Gastrocnemius medialis (tissue), 4 donors: ENCODE data around the gene LYPD4. TPM values are rescaled to one million over a fixed set of nuclear protein-coding genes. Genes with fewer than 3 reads are reported as not detected.
A peak's percentile ranks its signal among the peaks of the same experiment; 100 is the strongest.

Experiments used
- ATAC-seq, 2 donors: fragments of 150-250 bp; one replicate each; pipeline ENCODE4 v1.9.1; 2016
- DNase-seq, 2 donors: peaks; one replicate each; pipeline ENCODE4 v3.0.0-alpha.2; 2019
- H3K27ac ChIP-seq, 4 donors: fragments of 200-600 bp; sonication (generic); 1 replicate in 1 of 4; 2 replicates in 3 of 4; pipeline ENCODE4 v1.5.1; 2016 to 2018; ENCODE audit warnings: mild to moderate bottlenecking in 2 of 4, moderate library complexity in 1 of 4
- H3K27me3 ChIP-seq, 3 donors: fragments of 200-600 bp; sonication (generic) in 2 of 3; 1 replicate in 1 of 3; 2 replicates in 2 of 3; pipeline versions ENCODE4 v1.5.1 to v1.6.0; 2016 to 2019; ENCODE audit warnings: mild to moderate bottlenecking in 1 of 3, moderate library complexity in 1 of 3
- H3K36me3 ChIP-seq, 2 donors: fragments of 200-600 bp; sonication (generic) in 1 of 2; one replicate each; pipeline ENCODE4 v1.5.1; 2017 to 2018
- H3K4me1 ChIP-seq, 2 donors: fragments of 200-600 bp; sonication (generic) in 1 of 2; one replicate each; pipeline ENCODE4 v1.5.1; 2016 to 2017; ENCODE audit warnings: mild to moderate bottlenecking in 2 of 2
- H3K4me3 ChIP-seq, 4 donors: fragments of 200-600 bp; sonication (generic) in 3 of 4; 1 replicate in 1 of 4; 2 replicates in 3 of 4; pipeline ENCODE4 v1.5.1; 2016 to 2019; ENCODE audit warnings: mild to moderate bottlenecking in 2 of 4
- H3K9me3 ChIP-seq, 3 donors: fragments of 200-600 bp; sonication (generic) in 2 of 3; 1 replicate in 1 of 3; 2 replicates in 2 of 3; pipeline ENCODE4 v1.5.1; 2016 to 2019
- POLR2A ChIP-seq, 2 donors: fragments of 450-650 bp; IDR thresholded peaks; one replicate each; pipeline ENCODE4 v1.6.1; 2017; ENCODE audit warnings: antibody characterized with exemption in 2 of 2, mild to moderate bottlenecking in 2 of 2, moderate library complexity in 2 of 2
- in situ Hi-C, 4 donors: fragments of 200-750 bp; cut with MboI; loops; one replicate each; pipeline versions ENCODE4 v1.15.0 to v1.8.0; 2017; ENCODE audit warnings: low sequenced_read_pairs in 4 of 4
- intact Hi-C: fragments of 100-400 bp; cut with DNase I; formaldehyde crosslinking; loops from one replicate; pipeline ENCODE4 v1.15.1; 2023; ENCODE audit warnings: low total_unique reads
- total RNA-seq, 4 donors: library from RNA; depleted of rRNA; stranded (reverse); fragments of >200 nt; gene quantifications; one replicate each; pipeline versions ENCODE4 v1.1.0 to v1.2.3, GENCODE V29; 2016
- TF ChIP-seq, protein P1 (sequence below), 5 experiments: fragments of 450-650 bp in 3 of 5; fragments of 200-600 bp in 2 of 5; sonication (generic) in 2 of 5; IDR thresholded peaks in 4 of 5; conservative IDR thresholded peaks in 1 of 5; 1 replicate in 4 of 5; 2 replicates in 1 of 5; pipeline ENCODE4 v1.5.1; 2016 to 2019; ENCODE audit warnings: antibody characterized with exemption in 5 of 5, mild to moderate bottlenecking in 3 of 5, moderate library complexity in 3 of 5

LYPD4 gene
- total RNA-seq, 4 donors from 2014 or later: not detected

DNA sequence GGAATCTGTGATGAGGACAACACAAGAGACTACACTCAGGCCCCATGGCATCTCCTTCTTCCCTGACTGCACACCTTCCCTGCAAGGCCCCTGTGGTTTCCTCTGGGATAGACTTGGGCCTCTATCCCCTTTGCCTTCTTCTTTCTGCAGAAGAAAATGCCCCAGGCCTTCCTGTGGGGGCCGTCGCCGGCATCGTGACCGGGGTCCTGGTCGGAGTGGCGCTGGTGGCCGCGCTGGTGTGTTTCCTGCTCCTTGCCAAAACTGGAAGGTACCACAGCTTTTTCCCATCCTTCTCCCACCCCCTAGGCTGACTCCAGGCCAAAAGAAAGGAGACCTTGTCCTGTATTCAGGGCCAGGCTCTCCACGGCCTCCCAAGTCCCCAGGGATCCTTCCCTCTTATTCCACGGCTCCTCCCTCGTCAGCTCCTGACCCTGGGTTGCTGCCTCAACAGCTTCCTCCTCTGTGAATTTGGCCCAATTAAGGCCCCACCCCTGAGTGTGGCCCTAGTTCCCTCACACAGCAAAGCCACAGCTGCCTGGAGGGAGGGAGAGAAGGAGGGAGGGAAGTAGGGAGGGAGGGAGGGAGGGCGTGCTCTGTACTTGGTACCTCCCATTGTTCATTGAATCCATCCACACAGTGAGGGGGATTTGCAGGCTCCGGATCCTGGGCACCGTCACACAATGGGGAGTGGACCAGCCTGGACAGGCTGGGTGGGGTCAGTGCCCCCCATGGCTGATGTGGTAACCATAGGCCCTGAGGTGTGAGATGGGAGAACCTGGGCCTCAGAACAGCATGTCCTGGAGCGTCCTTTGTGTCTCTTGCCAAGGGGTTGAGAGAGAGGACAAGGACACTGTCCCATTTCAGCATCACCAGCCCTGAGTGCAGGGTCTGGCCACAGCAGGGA is 35.6 kb downstream of the LYPD4 start:
- Histone ChIP-seq H3K9me3 (no peaks in the 10 kb centered on the region), H3K27me3 (peaks cover 0 to 3% (median 0%) of the 10 kb centered on the region in 3 donors), H3K36me3 (no peaks in the 10 kb centered on the region), H3K4me1 (no peaks in the 10 kb centered on the region), H3K27ac (no peak overlapping the region), H3K4me3 (no peak overlapping the region)
- DNase-seq (peak; percentile 6 to 34), ATAC-seq (no peak)
- intact Hi-C loops: no loop called here
- no peak for TF ChIP-seq POLR2A (IDR thresholded peaks at IDR 0.05)
- TF ChIP-seq, protein P1, sequence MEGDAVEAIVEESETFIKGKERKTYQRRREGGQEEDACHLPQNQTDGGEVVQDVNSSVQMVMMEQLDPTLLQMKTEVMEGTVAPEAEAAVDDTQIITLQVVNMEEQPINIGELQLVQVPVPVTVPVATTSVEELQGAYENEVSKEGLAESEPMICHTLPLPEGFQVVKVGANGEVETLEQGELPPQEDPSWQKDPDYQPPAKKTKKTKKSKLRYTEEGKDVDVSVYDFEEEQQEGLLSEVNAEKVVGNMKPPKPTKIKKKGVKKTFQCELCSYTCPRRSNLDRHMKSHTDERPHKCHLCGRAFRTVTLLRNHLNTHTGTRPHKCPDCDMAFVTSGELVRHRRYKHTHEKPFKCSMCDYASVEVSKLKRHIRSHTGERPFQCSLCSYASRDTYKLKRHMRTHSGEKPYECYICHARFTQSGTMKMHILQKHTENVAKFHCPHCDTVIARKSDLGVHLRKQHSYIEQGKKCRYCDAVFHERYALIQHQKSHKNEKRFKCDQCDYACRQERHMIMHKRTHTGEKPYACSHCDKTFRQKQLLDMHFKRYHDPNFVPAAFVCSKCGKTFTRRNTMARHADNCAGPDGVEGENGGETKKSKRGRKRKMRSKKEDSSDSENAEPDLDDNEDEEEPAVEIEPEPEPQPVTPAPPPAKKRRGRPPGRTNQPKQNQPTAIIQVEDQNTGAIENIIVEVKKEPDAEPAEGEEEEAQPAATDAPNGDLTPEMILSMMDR (IDR thresholded peaks at IDR 0.05 in 4 of 5, conservative IDR thresholded peaks at IDR 0.05 in 1 of 5): no peak
- in situ Hi-C loops: no loop called here

DNA sequence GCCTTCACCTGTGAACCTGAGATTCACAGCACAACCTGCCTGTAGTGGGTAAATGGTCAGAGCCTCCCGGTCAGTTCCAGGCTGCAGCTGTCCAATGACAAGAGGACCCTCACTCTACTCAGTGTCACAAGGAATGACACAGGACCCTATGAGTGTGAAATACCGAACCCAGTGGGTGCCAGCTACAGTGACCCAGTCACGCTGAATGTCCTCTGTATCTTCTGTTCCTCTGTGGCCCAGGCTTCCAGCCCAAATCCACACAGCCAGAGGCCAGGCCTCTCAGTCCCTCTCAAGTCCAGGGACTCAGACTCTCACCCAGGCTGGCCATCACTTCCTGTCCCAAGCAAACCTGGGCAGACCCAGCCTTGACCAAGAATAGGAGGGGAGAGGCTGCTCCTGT is 37.3 kb downstream of the LYPD4 start:
- H3K4me3 ChIP-seq: no peak overlapping the region
- no peaks in the 10 kb centered on the region for H3K36me3 ChIP-seq
- no peak overlapping the region for H3K27ac ChIP-seq
- intact Hi-C loops: no loop called here
- no peaks in the 10 kb centered on the region for H3K9me3 ChIP-seq
- TF ChIP-seq POLR2A (IDR thresholded peaks at IDR 0.05): no peak
- TF ChIP-seq, protein P1 (IDR thresholded peaks at IDR 0.05 in 4 of 5, conservative IDR thresholded peaks at IDR 0.05 in 1 of 5): no peak
- no peaks in the 10 kb centered on the region for H3K4me1 ChIP-seq
- ATAC-seq (no peak), DNase-seq (no peak)
- H3K27me3 ChIP-seq: peaks cover 0 to 3% (median 0%) of the 10 kb centered on the region in 3 donors
- in situ Hi-C loops: no loop called here

DNA sequence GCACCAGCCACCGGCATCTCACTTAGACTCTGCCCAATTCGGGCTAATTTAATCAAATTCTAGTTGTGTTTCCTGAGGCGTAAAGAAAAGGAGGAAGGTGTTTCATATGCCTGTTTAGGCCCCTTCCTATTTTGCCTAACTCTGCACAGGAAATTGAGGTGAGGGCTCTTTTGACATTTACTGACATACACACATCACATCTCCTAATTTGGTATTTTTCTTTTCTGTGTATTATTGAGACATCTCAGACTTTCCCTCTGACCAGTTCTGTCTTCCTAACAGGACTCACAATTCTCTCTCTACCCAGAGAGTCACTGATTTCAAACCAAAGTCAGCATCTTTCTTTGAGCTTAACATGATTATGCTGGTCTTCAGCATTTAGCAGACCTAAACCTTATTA is 40.1 kb downstream of the LYPD4 start:
- Histone ChIP-seq H3K4me3 (no peak overlapping the region), H3K4me1 (no peaks in the 10 kb centered on the region), H3K27me3 (no peaks in the 10 kb centered on the region), H3K27ac (no peak overlapping the region), H3K36me3 (no peaks in the 10 kb centered on the region), H3K9me3 (no peaks in the 10 kb centered on the region)
- TF ChIP-seq, protein P1 (IDR thresholded peaks at IDR 0.05 in 4 of 5, conservative IDR thresholded peaks at IDR 0.05 in 1 of 5): no peak
- no peak for TF ChIP-seq POLR2A (IDR thresholded peaks at IDR 0.05)
- DNase-seq (no peak), ATAC-seq (no peak)
- in situ Hi-C loops (no loop called here), intact Hi-C loops (no loop called here)

DNA sequence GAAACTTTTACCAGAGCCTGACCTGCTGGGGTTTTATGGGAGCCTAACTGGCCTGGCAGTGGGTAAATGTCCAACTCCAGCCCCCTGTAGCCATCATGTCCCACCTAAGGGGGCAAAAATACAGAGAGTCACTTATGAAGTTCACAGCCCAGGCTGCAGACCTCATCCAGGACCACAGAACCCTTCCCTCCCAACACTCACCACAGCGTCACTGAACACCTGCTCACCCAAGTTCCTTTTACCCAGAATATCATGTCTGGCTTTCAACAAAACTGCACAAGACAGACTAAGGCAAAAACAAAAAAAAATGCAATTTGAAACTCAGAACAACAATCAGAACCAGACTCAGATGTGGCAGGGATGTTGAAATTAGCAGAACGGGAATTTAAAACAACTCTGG is 41.7 kb downstream of the LYPD4 start:
- no peaks in the 10 kb centered on the region for H3K36me3 ChIP-seq
- no peaks in the 10 kb centered on the region for H3K4me1 ChIP-seq
- intact Hi-C loops (no loop called here), in situ Hi-C loops (no loop called here)
- no peaks in the 10 kb centered on the region for H3K27me3 ChIP-seq
- TF ChIP-seq, protein P1 (IDR thresholded peaks at IDR 0.05 in 4 of 5, conservative IDR thresholded peaks at IDR 0.05 in 1 of 5): no peak
- TF ChIP-seq POLR2A (IDR thresholded peaks at IDR 0.05): no peak
- H3K4me3 ChIP-seq: no peak overlapping the region
- H3K27ac ChIP-seq: no peak overlapping the region
- no peaks in the 10 kb centered on the region for H3K9me3 ChIP-seq
- ATAC-seq (no peak), DNase-seq (no peak)
